GM19239 (cell line): ENCODE measurements around the gene LDB2.

ENCODE experiments used
- DNase-seq: peaks from one replicate; pipeline ENCODE4 v3.0.0; 2011; ENCODE audit warnings: low spot score; ENCODE audit not compliant: insufficient read length
- FAIRE-seq: peaks from 2 replicates; lab custom pipeline; 2011; peaks lifted over from hg19 to GRCh38; lab: Jason Lieb, UNC

Gene LDB2

DNA sequence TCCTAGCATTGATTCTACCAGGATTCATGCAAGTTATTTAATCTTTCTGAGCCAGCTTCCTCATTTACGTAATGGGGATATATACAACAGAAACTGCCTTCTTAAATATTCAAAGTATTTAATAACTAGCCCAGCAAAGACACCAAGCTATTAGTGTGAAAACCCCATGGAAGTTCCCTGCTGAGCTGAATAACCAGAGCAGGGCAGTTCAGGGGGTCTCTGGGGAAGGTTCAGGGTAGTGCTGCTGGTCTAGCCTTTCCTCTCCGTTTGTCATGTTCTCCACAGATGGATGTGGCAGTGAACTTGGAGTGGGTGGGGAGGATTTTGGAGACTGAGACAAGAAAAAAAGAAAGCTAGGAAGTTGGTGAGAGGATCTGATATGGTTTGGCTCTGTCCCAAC, 431.4 kb downstream of the LDB2 start:
- DNase-seq, result no peak
- no peak for FAIRE-seq

DNA sequence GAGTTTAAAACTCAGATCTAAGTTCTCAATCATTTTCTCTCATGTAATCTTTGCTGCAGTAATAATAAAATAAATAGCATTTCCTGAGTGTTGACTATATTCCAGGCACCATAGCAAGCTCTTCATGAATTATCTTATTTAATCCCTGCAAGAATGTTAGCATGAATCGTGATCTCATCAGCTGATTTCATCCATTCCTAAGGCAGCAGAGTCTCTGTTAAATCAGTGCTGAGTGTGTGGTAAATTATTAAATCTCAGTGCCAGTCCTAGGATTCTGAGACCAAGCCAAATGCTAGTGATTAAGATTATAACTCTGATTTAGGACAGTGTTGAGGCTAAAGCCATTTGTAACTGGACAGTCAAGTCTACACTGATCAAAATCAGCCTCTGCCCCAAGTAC, 431.9 kb downstream of the LDB2 start:
- FAIRE-seq, result no peak
- DNase-seq, result no peak

DNA sequence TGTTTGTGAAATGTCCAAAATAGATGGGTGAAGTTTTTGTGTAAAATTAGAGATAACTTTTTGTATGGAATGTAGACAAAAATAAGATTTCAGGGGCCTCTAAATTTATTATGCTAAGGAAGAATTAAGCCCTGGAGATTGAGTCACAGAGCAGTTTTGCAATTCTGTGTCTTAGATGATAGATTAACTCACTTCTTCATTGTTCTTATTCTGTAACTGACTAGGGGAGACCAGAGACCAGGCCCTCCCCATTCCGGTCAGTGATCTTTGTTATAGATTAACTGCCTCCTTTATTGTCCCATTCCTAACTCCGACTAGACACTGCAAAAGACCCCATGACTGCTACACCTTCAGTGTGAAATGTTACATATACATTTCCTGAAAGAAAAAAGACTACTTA, 433.8 kb downstream of the LDB2 start:
- FAIRE-seq, result no peak
- DNase-seq, result no peak

DNA sequence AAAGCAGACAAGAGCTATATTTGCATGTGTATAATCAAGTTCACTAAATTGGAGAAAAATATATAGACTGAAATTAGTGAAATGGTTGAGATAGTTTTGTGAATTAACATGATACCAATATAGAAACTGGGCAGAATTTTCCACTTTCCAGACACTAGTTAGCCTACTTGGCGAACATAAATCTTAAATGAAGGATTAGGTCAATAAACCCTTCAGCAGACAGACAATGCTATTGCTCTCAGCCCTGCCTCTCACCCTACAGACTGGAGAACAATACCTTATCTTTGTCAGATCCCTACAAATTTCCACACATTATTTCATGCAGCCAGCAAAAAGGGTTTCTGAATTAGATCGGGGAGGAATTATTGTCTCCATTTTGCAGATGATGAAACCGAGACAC, 435.8 kb downstream of the LDB2 start:
- FAIRE-seq (no peak), DNase-seq (no peak)

- no peak for DNase-seq
- no peak for FAIRE-seq
These were observed 437.1 kb downstream of the LDB2 start for GRCh38 chr4:16461362-16461761.

GRCh38 chr4:16457944-16458343, 440.5 kb downstream of the LDB2 start:
- DNase-seq, result no peak
- FAIRE-seq, result no peak
